Type B pancreatic cell (in vitro differentiated cells): ENCODE measurements around the gene EHMT1. TPM values are rescaled to one million over a fixed set of nuclear protein-coding genes. Genes with fewer than 3 reads are reported as not detected.

Source experiments
- DNase-seq: peaks from one replicate; pipeline ENCODE4 v3.0.0; 2021; ENCODE audit warnings: mixed read lengths; ENCODE audit not compliant: unreplicated experiment; ENCODE audit errors: extremely low spot score
- H3K27ac Mint-ChIP-seq: 2 replicates; pipeline ENCODE4 v1.8.0; 2021; ENCODE audit warnings: mild to moderate bottlenecking, mixed read lengths
- H3K27me3 Mint-ChIP-seq: 2 replicates; pipeline ENCODE4 v1.8.0; 2021; ENCODE audit warnings: mixed read lengths
- H3K36me3 Mint-ChIP-seq: 2 replicates; pipeline ENCODE4 v1.8.0; 2021; ENCODE audit warnings: mixed read lengths
- H3K4me1 Mint-ChIP-seq: one replicate; pipeline ENCODE4 v1.8.0; 2021; ENCODE audit warnings: mixed read lengths; ENCODE audit not compliant: unreplicated experiment
- H3K4me3 Mint-ChIP-seq: 2 replicates; pipeline ENCODE4 v1.8.0; 2021; ENCODE audit warnings: mild to moderate bottlenecking, mixed read lengths
- H3K9me3 Mint-ChIP-seq: 2 replicates; pipeline ENCODE4 v1.8.0; 2021; ENCODE audit warnings: mixed read lengths
- CTCF ChIP-seq: fragments of 200-600 bp; sonication (generic); conservative IDR thresholded peaks from 2 replicates; pipeline ENCODE4 v1.5.0; 2021; ENCODE audit warnings: antibody characterized with exemption, mild to moderate bottlenecking
- total RNA-seq: library from RNA; stranded (reverse); gene quantifications from 2 replicates; pipeline ENCODE4 v1.2.1, GENCODE V29; 2021; ENCODE audit warnings: low replicate concordance

EHMT1 gene
- total RNA-seq, 1 donor from 2014 or later = 111 TPM

GRCh38 chr9:137870432-137870831, 251.6 kb downstream of the EHMT1 start:
- no peak for DNase-seq
- no peak overlapping the region for H3K27ac Mint-ChIP-seq
- peaks cover 40% of the 10 kb centered on the region for H3K27me3 Mint-ChIP-seq
- no peak for TF ChIP-seq CTCF
- no peaks in the 10 kb centered on the region for H3K9me3 Mint-ChIP-seq
- no peaks in the 10 kb centered on the region for H3K4me1 Mint-ChIP-seq
- H3K4me3 Mint-ChIP-seq = no peak overlapping the region
- H3K36me3 Mint-ChIP-seq = no peaks in the 10 kb centered on the region

- H3K4me1 Mint-ChIP-seq = no peaks in the 10 kb centered on the region
- no peak overlapping the region for H3K4me3 Mint-ChIP-seq
- DNase-seq = no peak
- H3K27me3 Mint-ChIP-seq = peaks cover 48% of the 10 kb centered on the region
- no peak for TF ChIP-seq CTCF
- H3K27ac Mint-ChIP-seq = no peak overlapping the region
- no peaks in the 10 kb centered on the region for H3K9me3 Mint-ChIP-seq
- H3K36me3 Mint-ChIP-seq = no peaks in the 10 kb centered on the region
These were observed 253.5 kb downstream of the EHMT1 start for GRCh38 chr9:137872296-137872695.

- DNase-seq = no peak
- Mint-ChIP-seq H3K4me1 (no peaks in the 10 kb centered on the region), H3K4me3 (no peak overlapping the region), H3K36me3 (no peaks in the 10 kb centered on the region), H3K27ac (no peak overlapping the region), H3K9me3 (no peaks in the 10 kb centered on the region), H3K27me3 (peaks cover 47% of the 10 kb centered on the region)
- no peak for TF ChIP-seq CTCF
These were observed 254.6 kb downstream of the EHMT1 start for GRCh38 chr9:137873408-137873807.

GRCh38 chr9:137873858-137874362, 255.1 kb downstream of the EHMT1 start:
- Mint-ChIP-seq H3K27me3 (peaks cover 45% of the 10 kb centered on the region), H3K36me3 (no peaks in the 10 kb centered on the region), H3K27ac (no peak overlapping the region), H3K4me1 (no peaks in the 10 kb centered on the region), H3K4me3 (no peak overlapping the region), H3K9me3 (no peaks in the 10 kb centered on the region)
- no peak for TF ChIP-seq CTCF
- DNase-seq = no peak

GRCh38 chr9:137875354-137875753, 256.5 kb downstream of the EHMT1 start:
- Mint-ChIP-seq H3K36me3 (no peaks in the 10 kb centered on the region), H3K9me3 (no peaks in the 10 kb centered on the region), H3K27ac (no peak overlapping the region), H3K4me1 (no peaks in the 10 kb centered on the region), H3K4me3 (no peak overlapping the region), H3K27me3 (peaks cover 52% of the 10 kb centered on the region)
- no peak for DNase-seq
- no peak for TF ChIP-seq CTCF

GRCh38 chr9:137875846-137876245, 257.0 kb downstream of the EHMT1 start:
- H3K27me3 Mint-ChIP-seq = peaks cover 52% of the 10 kb centered on the region
- no peak for TF ChIP-seq CTCF
- no peak for DNase-seq
- H3K27ac Mint-ChIP-seq = no peak overlapping the region
- no peaks in the 10 kb centered on the region for H3K4me1 Mint-ChIP-seq
- H3K4me3 Mint-ChIP-seq = no peak overlapping the region
- H3K9me3 Mint-ChIP-seq = no peaks in the 10 kb centered on the region
- no peaks in the 10 kb centered on the region for H3K36me3 Mint-ChIP-seq
